Activated CD4-positive, alpha-beta T cell treated with anti-CD3 and anti-CD28 coated beads, Interleukin-2, amount 10 ng/mL, durations not matched to agents 7 days and 5 days (primary cell): ENCODE measurements around the gene R3HDM2. TPM values are rescaled to one million over a fixed set of nuclear protein-coding genes. Genes with fewer than 3 reads are reported as not detected.
A peak's percentile ranks its signal among the peaks of the same experiment; 100 is the strongest.
"Not testable (repeated sequence)": the region's sequence is repeated elsewhere in the genome, so short reads cannot be mapped to it uniquely, and the experiment has no call there.

Experiments used
- CTCF ChIA-PET: fragments of 350-600 bp; sonication (Branson Sonifier 250); formaldehyde crosslinking; loops from one replicate; lab custom pipeline; 2021; ENCODE audit warnings: antibody characterized with exemption; lab: Charles Lee
- POLR2A ChIA-PET: fragments of 350-600 bp; sonication (Branson Sonifier 250); formaldehyde crosslinking; loops from one replicate; lab custom pipeline; 2021; ENCODE audit warnings: antibody characterized with exemption; lab: Charles Lee
- DNase-seq: peaks from one replicate; pipeline ENCODE4 v3.0.0-alpha.2; 2020
- H3K27ac Mint-ChIP-seq: one replicate; pipeline ENCODE4 v1.8.0; 2021; ENCODE audit warnings: mild to moderate bottlenecking, moderate library complexity, mixed read lengths
- H3K27me3 Mint-ChIP-seq: one replicate; pipeline ENCODE4 v1.8.0; 2021; ENCODE audit warnings: mixed read lengths
- H3K36me3 Mint-ChIP-seq: one replicate; pipeline ENCODE4 v1.8.0; 2021; ENCODE audit warnings: low read depth, mixed read lengths
- H3K4me1 Mint-ChIP-seq: one replicate; pipeline ENCODE4 v1.8.0; 2021; ENCODE audit warnings: mixed read lengths
- H3K4me3 Mint-ChIP-seq: one replicate; pipeline ENCODE4 v1.8.0; 2021; ENCODE audit warnings: mild to moderate bottlenecking, moderate library complexity, mixed read lengths
- H3K9me3 Mint-ChIP-seq: one replicate; pipeline ENCODE4 v1.8.0; 2021; ENCODE audit warnings: mixed read lengths
- total RNA-seq, 2 experiments: library from RNA; stranded (reverse); gene quantifications; one replicate each; pipeline ENCODE4 v1.2.3, GENCODE V29; 2021

R3HDM2 gene
- total RNA-seq, 2 experiments from 2014 or later, result 71.6 to 74.5 TPM

DNA sequence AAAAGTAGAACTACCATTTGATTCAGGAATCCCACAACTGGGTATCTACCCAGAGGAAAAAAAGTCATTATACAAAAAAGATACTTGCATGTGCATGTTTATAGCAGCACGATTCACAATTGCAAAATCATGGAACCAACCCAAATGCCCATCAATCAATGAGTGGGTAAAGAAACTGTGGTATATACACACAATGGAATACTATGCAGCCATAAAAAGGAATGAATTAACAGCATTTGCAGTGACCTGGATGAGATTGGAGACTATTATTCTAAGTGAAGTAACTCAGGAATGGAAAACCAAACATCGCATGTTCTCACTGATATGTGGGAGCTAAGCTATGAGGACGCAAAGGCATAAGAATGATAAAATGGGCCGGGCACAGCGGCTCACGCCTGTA is 154.6 kb downstream of the R3HDM2 start:
- H3K27me3 Mint-ChIP-seq, H3K4me3 Mint-ChIP-seq, H3K9me3 Mint-ChIP-seq, POLR2A ChIA-PET, H3K27ac Mint-ChIP-seq, DNase-seq: not testable (repeated sequence)
- peaks cover 62% of the 10 kb centered on the region for H3K36me3 Mint-ChIP-seq
- CTCF ChIA-PET, result interaction anchor here (0.6 to 1.6 kb wide), 4 partner anchors 10 to 176 kb away, joined by 3 to 6 read pairs (median 4); no protein-coding TSS in a partner anchor
- H3K4me1 Mint-ChIP-seq, result peaks cover 25% of the 10 kb centered on the region

DNA sequence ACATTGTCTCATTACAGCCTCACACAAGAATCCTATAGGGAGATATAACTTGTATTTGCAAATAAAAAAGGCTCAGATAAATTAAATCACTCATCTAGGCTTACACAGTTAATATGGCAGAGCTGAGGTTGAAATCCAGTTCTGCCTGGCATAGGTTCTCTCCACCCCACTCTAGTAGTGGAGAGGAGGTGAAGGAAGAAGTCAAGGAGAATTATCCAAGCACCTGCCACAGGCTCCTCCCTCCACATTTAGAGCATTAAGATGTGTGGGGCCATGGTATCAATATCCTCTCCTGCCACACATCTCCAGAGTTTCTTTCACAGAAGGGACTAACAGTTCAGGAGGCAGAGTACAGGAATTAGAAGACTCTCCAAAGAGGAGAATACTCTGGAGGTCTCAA is 157.3 kb downstream of the R3HDM2 start:
- H3K9me3 Mint-ChIP-seq, result no peaks in the 10 kb centered on the region
- ChIA-PET POLR2A (no interaction called here), CTCF (interaction anchor here (1.0 kb wide), 1 partner anchor 61 kb away, joined by 3 read pairs; no protein-coding TSS in a partner anchor)
- DNase-seq, result no peak
- H3K36me3 Mint-ChIP-seq, result peaks cover 56% of the 10 kb centered on the region
- no peak overlapping the region for H3K4me3 Mint-ChIP-seq
- no peaks in the 10 kb centered on the region for H3K27me3 Mint-ChIP-seq
- peaks cover 5% of the 10 kb centered on the region for H3K4me1 Mint-ChIP-seq
- H3K27ac Mint-ChIP-seq, result no peak overlapping the region

DNA sequence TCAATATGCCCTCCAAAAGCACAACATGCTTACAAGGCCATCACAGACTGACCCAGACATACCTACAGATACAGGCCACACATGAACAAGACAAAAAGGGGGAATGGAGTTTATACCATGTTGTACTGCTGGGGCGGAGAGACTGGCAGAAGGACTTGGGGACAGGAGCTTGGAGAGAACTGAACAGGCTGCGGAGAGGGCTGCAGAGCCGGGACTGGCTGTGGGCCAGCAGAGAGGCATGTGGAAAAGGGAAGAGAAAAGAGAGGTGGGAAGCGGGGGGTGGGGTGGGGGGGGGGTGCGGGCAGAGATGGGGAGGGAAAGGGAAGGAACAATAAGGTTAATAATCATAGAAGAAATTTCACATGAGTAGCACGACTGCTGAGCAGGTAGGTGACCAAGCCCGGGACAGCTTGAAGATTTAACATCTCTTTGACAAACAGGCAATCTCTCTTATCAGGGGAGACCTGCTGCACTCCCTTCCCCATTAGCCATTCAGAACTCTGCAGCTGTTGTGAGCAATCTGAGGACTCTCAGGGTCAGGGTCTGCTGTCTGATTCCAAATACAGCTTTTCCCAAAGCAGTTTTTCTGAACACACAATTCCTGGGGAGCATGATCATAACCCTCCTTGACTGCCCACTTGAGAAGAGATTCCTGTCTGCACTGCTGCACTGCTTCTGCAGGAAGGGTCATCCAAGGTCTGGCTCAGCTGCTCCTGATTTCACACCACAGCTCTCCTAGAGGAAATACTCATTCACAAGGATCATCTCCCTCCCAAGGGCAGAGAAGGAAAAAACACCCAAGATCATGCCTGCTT is 158.3 kb downstream of the R3HDM2 start:
- H3K9me3 Mint-ChIP-seq, result no peaks in the 10 kb centered on the region
- ChIA-PET CTCF (interaction anchor here (0.8 to 1.0 kb wide), 2 partner anchors 8 to 60 kb away, joined by 3 to 4 read pairs; no protein-coding TSS in a partner anchor), POLR2A (no interaction called here)
- no peak overlapping the region for H3K4me3 Mint-ChIP-seq
- H3K36me3 Mint-ChIP-seq, result peaks cover 53% of the 10 kb centered on the region
- H3K27me3 Mint-ChIP-seq, result no peaks in the 10 kb centered on the region
- H3K27ac Mint-ChIP-seq, result no peak overlapping the region
- DNase-seq, result no peak
- peaks cover 5% of the 10 kb centered on the region for H3K4me1 Mint-ChIP-seq

GRCh38 chr12:57270966-57271470 is 159.8 kb downstream of the R3HDM2 start:
- H3K27me3 Mint-ChIP-seq, result no peaks in the 10 kb centered on the region
- ChIA-PET CTCF (interaction anchor here (1.2 to 2.2 kb wide), 2 partner anchors 31 to 188 kb away, joined by 3 to 7 read pairs; no protein-coding TSS in a partner anchor), POLR2A (no interaction called here)
- no peaks in the 10 kb centered on the region for H3K9me3 Mint-ChIP-seq
- peaks cover 56% of the 10 kb centered on the region for H3K36me3 Mint-ChIP-seq
- DNase-seq, result no peak
- no peak overlapping the region for H3K4me3 Mint-ChIP-seq
- peaks cover 5% of the 10 kb centered on the region for H3K4me1 Mint-ChIP-seq
- H3K27ac Mint-ChIP-seq, result peak overlapping the region; percentile 67

DNA sequence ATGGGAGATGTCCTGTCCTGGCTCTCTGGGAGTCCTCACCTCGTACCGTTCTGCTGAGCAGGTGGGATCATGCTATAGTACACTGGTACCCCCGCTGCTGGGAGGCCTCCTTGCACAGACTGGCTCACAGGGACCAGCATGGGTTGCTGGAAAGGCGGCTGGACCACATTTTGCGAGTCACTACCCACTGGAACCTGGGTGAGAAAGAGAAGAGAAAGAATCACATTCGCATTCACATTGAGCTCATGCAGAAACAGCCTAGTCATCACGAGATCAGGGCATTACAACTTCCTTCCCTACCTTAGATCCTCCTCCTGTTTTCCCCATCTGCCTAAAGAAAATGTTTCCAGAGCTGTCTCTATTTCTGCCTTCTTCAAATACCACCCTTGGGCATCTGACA is 162.6 kb downstream of the R3HDM2 start:
- POLR2A ChIA-PET, result interaction anchor here (0.6 kb wide), 1 partner anchor 44 kb away, joined by 4 read pairs; no protein-coding TSS in a partner anchor
- Mint-ChIP-seq H3K36me3 (peaks cover 43% of the 10 kb centered on the region), H3K9me3 (no peaks in the 10 kb centered on the region), H3K27ac (no peak overlapping the region), H3K27me3 (no peaks in the 10 kb centered on the region), H3K4me1 (peaks cover 3% of the 10 kb centered on the region), H3K4me3 (no peak overlapping the region)
- CTCF ChIA-PET, result interaction anchor here (0.6 to 1.0 kb wide), 2 partner anchors 9 to 191 kb away, joined by 3 read pairs; partner anchors contain the start of gene GLI1
- DNase-seq, result no peak

DNA sequence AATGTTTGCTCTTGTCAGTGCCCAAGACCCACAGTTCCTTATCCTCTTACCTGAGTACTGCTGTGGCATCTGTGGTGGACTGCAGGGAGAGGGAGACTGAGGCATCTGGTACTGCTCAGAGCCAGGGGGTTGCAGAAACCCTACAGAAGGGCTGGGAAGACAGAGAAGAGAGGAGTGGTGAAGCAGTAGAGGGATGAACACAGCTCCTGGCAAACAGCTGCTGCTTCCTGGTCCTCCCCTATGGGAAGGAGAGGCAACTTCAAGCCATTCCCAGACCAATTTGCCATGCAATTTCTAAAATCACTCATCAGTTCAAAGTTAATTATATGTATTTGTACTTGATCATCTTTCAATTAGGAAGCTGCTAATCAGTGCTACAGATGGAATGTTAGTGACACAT is 164.2 kb downstream of the R3HDM2 start:
- H3K27me3 Mint-ChIP-seq, result no peaks in the 10 kb centered on the region
- POLR2A ChIA-PET, result no interaction called here
- CTCF ChIA-PET, result interaction anchor here (1.0 to 1.8 kb wide), 3 partner anchors 19 to 186 kb away, joined by 3 to 4 read pairs (median 3); no protein-coding TSS in a partner anchor
- no peak overlapping the region for H3K4me3 Mint-ChIP-seq
- peaks cover 6% of the 10 kb centered on the region for H3K4me1 Mint-ChIP-seq
- no peak overlapping the region for H3K27ac Mint-ChIP-seq
- no peak for DNase-seq
- peaks cover 45% of the 10 kb centered on the region for H3K36me3 Mint-ChIP-seq
- H3K9me3 Mint-ChIP-seq, result no peaks in the 10 kb centered on the region

GRCh38 chr12:57263096-57263495 is 167.7 kb downstream of the R3HDM2 start:
- peaks cover 34% of the 10 kb centered on the region for H3K36me3 Mint-ChIP-seq
- ChIA-PET POLR2A (interaction anchor here (0.8 kb wide), 1 partner anchor 486 kb away, joined by 6 read pairs; no protein-coding TSS in a partner anchor), CTCF (interaction anchor here (0.7 to 2.4 kb wide), 4 partner anchors 19 to 189 kb away, joined by 3 to 11 read pairs (median 4); no protein-coding TSS in a partner anchor)
- no peak for DNase-seq
- peak overlapping the region; percentile 66 for H3K27ac Mint-ChIP-seq
- no peaks in the 10 kb centered on the region for H3K27me3 Mint-ChIP-seq
- H3K9me3 Mint-ChIP-seq, result no peaks in the 10 kb centered on the region
- H3K4me3 Mint-ChIP-seq, result no peak overlapping the region
- H3K4me1 Mint-ChIP-seq, result peaks cover 6% of the 10 kb centered on the region

GRCh38 chr12:57262126-57262822 is 168.6 kb downstream of the R3HDM2 start:
- DNase-seq, result no peak
- Mint-ChIP-seq H3K9me3 (no peaks in the 10 kb centered on the region), H3K27ac (no peak overlapping the region), H3K4me3 (no peak overlapping the region), H3K27me3 (no peaks in the 10 kb centered on the region), H3K36me3 (peaks cover 29% of the 10 kb centered on the region), H3K4me1 (peaks cover 6% of the 10 kb centered on the region)
- ChIA-PET CTCF (interaction anchor here (0.6 to 2.4 kb wide), 7 partner anchors 19 to 197 kb away, joined by 3 to 13 read pairs (median 5); partner anchors contain the start of gene INHBE), POLR2A (interaction anchor here (0.8 kb wide), 1 partner anchor 487 kb away, joined by 6 read pairs; no protein-coding TSS in a partner anchor)

DNA sequence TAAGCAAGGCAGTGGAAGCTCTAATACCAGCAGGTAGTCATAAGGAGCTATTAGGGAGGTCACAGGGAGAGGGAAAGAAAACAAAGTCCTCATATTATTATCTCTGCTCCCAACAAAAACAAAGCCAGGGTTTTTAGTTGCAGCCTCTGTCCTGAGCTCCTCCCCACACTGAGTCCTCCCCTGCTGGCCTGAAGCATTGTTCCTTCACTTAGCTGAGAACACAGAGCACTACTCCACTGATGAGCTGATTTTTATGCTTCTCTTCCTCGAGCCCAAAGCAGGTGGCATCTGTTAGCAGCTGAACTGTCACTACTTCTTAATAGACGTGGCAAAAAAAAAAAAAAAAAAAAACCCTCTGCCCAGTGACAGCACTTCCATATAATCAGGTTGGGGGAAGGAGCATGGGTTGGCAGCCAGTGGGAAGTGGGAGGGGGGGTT is 169.4 kb downstream of the R3HDM2 start:
- CTCF ChIA-PET, result interaction anchor here (0.6 to 2.3 kb wide), 8 partner anchors 9 to 197 kb away, joined by 3 to 13 read pairs (median 4); partner anchors contain the start of genes INHBE and STAC3
- POLR2A ChIA-PET, result no interaction called here
- H3K9me3 Mint-ChIP-seq, result no peaks in the 10 kb centered on the region
- DNase-seq, result no peak
- H3K4me1 Mint-ChIP-seq, result peaks cover 6% of the 10 kb centered on the region
- H3K27ac Mint-ChIP-seq, result no peak overlapping the region
- H3K27me3 Mint-ChIP-seq, result no peaks in the 10 kb centered on the region
- peaks cover 25% of the 10 kb centered on the region for H3K36me3 Mint-ChIP-seq
- H3K4me3 Mint-ChIP-seq, result no peak overlapping the region

DNA sequence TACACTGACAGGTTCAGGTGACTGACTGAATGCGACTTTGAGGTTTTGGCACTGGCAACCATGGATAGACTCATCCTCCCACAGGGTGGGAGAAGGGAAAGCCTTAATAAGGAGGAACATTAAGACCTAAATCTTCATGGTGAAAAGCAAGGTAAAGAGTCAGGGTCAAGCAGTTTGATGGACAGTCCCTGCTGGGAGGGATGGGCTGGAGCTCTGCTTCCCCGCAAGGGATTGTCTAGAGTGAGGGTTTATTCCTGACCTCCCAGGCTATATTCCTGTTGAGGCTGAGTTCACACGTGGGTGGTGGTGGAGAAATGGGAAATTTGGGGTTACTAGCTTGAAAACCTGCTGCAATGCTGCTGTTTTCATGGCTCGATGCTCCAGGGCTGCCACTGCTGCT is 170.5 kb downstream of the R3HDM2 start:
- H3K27me3 Mint-ChIP-seq, result no peaks in the 10 kb centered on the region
- H3K27ac Mint-ChIP-seq, result no peak overlapping the region
- CTCF ChIA-PET, result interaction anchor here (0.9 to 2.3 kb wide), 3 partner anchors 9 to 199 kb away, joined by 3 to 13 read pairs (median 6); partner anchors contain the start of gene STAC3
- no peak for DNase-seq
- peaks cover 6% of the 10 kb centered on the region for H3K4me1 Mint-ChIP-seq
- H3K4me3 Mint-ChIP-seq, result no peak overlapping the region
- H3K36me3 Mint-ChIP-seq, result peaks cover 25% of the 10 kb centered on the region
- POLR2A ChIA-PET, result no interaction called here
- no peaks in the 10 kb centered on the region for H3K9me3 Mint-ChIP-seq

DNA sequence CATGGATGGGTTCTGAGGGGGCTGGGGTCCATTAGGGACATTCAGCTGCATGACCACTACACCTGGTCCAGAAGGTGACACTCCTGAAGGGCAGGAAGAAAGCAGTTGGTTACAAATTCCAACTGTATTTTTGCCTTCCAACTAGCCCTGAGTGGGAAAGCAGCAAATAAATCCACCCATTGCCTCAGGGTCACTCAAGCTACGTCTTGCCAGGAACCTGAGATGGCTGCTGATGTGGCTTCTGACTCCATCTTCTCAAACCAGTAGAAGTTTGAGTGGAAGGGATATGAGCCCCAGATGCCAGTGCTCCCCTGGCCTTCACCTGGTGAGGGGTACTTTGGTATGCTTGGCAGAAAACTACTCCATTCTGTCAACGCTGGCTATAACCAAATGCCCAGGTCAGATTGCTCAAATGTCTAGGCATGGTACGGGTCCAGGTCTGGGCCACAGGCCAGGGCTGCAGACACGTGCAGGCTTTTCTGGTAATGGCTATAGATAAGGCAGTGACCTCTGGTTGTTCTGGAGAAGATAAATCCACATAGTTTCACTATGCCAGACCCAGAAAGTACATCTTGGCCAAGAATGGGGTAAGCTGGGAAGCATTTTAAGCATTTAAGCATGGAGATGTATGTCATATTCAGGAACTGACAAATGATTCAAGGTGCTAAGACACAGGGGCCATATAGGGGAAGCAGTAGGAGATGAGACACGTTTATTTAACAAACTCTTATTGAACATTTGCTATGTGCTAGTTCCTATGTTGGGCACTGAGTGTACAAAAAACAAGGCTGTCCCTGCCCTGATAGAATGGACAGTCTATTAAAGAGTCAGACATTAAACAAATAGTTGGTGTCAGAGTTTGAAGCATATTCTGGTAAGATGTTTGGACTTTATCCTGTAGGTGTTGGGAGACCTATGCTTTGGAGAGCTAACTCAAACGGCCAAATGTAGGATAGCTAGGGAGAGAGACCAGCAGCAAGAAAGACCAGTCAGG is 171.6 kb downstream of the R3HDM2 start:
- H3K9me3 Mint-ChIP-seq, result no peaks in the 10 kb centered on the region
- H3K27ac Mint-ChIP-seq, result no peak overlapping the region
- peaks cover 6% of the 10 kb centered on the region for H3K4me1 Mint-ChIP-seq
- peaks cover 23% of the 10 kb centered on the region for H3K36me3 Mint-ChIP-seq
- DNase-seq, result no peak
- ChIA-PET POLR2A (no interaction called here), CTCF (interaction anchor here (0.9 to 2.3 kb wide), 3 partner anchors 8 to 20 kb away, joined by 3 to 13 read pairs (median 5); partner anchors contain the start of gene STAC3)
- no peaks in the 10 kb centered on the region for H3K27me3 Mint-ChIP-seq
- no peak overlapping the region for H3K4me3 Mint-ChIP-seq
